ENCODE measurements around the gene ACSS1. TPM values are rescaled to one million over a fixed set of nuclear protein-coding genes. Genes with fewer than 3 reads are reported as not detected.

The ACSS1 gene
- total RNA-seq, 6 donors from 2014 or later: 39.7 to 122 (median 58.1) TPM

DNA sequence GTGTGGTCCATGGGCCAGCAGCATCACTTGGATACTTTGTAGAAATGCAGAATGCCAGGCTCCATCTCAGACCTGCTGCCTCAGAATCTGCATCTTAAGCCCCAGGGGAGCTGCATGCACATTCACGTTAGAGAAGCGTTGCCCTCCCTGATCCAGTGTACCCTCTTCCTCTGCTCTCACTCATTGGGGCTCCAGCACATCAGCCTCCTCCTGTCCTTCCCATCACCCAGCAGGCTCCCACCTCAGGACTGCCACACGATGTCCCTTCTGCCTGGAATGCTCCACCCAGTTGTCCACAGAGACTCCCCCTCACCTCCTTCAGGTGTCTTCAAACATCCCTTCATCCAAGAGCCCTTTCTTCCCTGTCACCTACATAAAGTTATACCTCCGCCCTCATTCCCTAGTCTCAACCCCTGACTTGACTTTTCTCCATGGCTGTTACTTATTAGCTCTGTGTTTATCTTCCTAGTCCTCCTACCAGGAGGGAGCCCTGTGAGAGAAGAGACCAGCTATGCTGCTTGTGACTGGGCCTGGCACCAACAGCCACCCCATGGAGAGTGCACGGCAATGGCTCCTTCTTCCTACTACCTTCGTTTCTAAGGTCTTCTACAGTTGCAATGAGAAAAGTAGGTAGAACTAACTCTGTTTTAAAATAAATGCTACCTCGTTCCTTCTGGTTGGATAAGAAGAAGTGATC is 3.3 kb upstream of the ACSS1 start:
- 78 to 82% methylated on average over 7 of the region's 7 CpGs for WGBS, 2 donors
- no peaks in the 10 kb centered on the region for H3K27me3 ChIP-seq
- H3K27ac ChIP-seq: no peak overlapping the region
- H3K9me3 ChIP-seq: no peaks in the 10 kb centered on the region
- TF ChIP-seq POLR2A (IDR thresholded peaks at IDR 0.05): no peak
- no peak for TF ChIP-seq EP300 (IDR thresholded peaks at IDR 0.05)
- TF ChIP-seq POLR2AphosphoS5 (IDR thresholded peaks at IDR 0.05): no peak
- no peaks in the 10 kb centered on the region for H3K36me3 ChIP-seq
- no peak for DNase-seq
- H3K4me1 ChIP-seq: peaks cover 21 to 26% (median 22%) of the 10 kb centered on the region in 4 donors
- no peak overlapping the region for H3K4me3 ChIP-seq
- ATAC-seq (ENCODE audit: low FRiP score in 2 of 2): no peak

DNA sequence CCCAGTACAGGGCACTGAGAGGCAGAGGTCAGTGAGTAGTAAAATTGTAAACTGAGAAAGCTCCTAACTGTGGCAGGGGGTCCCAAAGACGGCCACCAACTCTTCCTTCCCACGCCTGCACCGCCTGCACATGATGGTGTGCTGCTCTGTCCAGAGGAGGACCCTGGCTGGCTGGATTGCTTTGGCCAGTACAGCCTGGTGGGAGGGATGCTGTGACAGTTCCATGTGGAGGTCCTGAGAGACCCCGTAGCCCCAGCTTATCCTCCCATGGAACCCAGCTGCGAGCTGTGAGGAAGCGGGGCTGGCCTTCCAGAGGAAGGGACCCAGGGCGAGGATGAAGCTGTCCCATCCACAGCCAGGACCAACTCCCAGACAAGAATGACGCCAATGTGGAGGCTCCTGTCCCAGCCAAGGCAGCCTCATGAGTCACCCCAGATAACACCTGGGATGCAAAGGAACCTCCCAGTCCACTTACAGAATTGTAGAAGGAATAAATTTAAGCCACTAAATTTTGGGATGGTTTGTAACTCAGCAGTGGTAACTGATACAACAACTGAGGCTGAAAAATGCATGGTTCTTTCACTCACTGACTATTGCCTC is 2.0 kb upstream of the ACSS1 start:
- Histone ChIP-seq H3K27ac (no peak overlapping the region), H3K27me3 (no peaks in the 10 kb centered on the region), H3K9me3 (no peaks in the 10 kb centered on the region), H3K36me3 (no peaks in the 10 kb centered on the region), H3K4me3 (no peak overlapping the region), H3K4me1 (peaks cover 22 to 33% (median 29%) of the 10 kb centered on the region in 4 donors)
- DNase-seq (peak in 1 of 2 donors; percentile 16), ATAC-seq (ENCODE audit: low FRiP score in 2 of 2) (no peak)
- 95 to 97% methylated on average over 5 to 8 of the region's 8 CpGs for WGBS, 2 donors
- TF ChIP-seq, protein P1, sequence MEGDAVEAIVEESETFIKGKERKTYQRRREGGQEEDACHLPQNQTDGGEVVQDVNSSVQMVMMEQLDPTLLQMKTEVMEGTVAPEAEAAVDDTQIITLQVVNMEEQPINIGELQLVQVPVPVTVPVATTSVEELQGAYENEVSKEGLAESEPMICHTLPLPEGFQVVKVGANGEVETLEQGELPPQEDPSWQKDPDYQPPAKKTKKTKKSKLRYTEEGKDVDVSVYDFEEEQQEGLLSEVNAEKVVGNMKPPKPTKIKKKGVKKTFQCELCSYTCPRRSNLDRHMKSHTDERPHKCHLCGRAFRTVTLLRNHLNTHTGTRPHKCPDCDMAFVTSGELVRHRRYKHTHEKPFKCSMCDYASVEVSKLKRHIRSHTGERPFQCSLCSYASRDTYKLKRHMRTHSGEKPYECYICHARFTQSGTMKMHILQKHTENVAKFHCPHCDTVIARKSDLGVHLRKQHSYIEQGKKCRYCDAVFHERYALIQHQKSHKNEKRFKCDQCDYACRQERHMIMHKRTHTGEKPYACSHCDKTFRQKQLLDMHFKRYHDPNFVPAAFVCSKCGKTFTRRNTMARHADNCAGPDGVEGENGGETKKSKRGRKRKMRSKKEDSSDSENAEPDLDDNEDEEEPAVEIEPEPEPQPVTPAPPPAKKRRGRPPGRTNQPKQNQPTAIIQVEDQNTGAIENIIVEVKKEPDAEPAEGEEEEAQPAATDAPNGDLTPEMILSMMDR (IDR thresholded peaks at IDR 0.05): no peak
- TF ChIP-seq POLR2AphosphoS5 (IDR thresholded peaks at IDR 0.05) (no peak), POLR2A (IDR thresholded peaks at IDR 0.05) (no peak), EP300 (IDR thresholded peaks at IDR 0.05) (no peak)

DNA sequence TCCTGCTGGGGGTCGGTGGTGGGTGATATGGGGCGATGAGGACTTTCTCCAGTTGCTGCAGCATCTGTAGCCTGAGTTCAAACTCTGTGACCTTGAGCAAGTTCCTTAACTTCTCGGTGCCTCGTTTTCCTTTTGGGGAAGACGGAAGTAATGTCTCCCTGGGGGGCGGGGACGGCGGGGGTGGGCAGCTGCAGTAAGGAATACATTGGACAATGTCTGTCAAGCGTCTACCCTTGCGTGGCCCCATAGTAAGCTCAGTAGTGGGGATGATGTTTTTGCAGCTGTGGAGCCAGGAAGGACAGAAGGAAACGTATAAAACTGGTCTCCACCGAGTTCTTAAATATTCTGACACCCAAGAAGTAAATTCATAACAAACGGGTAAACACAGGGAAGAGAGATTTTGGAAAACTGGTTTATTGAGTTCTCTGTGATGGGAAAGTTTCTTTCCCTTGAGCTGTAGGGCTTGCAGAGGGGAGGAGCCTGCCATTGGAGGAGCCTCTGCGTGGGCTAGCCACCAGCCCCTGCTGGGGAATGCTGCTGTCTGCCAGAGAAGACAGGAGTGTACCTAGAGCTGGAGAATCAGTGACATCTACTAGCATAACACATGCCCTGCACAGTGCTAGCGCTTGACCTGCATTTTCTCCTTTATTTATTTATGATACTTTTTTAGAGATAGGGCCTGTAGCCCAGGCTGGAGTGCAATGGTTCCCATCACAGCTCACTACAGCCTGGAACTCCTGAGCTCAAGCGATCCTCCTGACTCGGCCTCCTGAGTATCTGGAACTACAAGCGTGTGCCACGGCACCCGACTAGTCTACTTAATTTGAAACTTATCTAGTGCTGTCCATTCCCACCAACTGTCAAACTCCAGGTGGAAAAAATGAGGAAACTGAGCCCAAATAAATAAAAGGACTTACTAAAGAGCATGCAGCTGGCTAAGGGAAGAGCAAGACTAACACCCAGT is 1.2 kb upstream of the ACSS1 start:
- Histone ChIP-seq H3K9me3 (no peaks in the 10 kb centered on the region), H3K4me3 (peak overlapping the region; percentile 72 to 97 (median 88)), H3K27ac (peak overlapping the region; percentile 91 to 98 (median 96)), H3K4me1 (peaks cover 28 to 41% (median 37%) of the 10 kb centered on the region in 4 donors), H3K27me3 (no peaks in the 10 kb centered on the region), H3K36me3 (no peaks in the 10 kb centered on the region)
- 32 to 33% methylated on average over 18 to 20 of the region's 20 CpGs for WGBS, 2 donors
- TF ChIP-seq EP300 (IDR thresholded peaks at IDR 0.05): no peak
- no peak for TF ChIP-seq POLR2AphosphoS5 (IDR thresholded peaks at IDR 0.05)
- TF ChIP-seq POLR2A (IDR thresholded peaks at IDR 0.05): no peak
- TF ChIP-seq, protein P1 (IDR thresholded peaks at IDR 0.05): no peak
- peak in 1 of 2 donors; percentile 27 for DNase-seq
- ATAC-seq (ENCODE audit: low FRiP score in 2 of 2): no peak

DNA sequence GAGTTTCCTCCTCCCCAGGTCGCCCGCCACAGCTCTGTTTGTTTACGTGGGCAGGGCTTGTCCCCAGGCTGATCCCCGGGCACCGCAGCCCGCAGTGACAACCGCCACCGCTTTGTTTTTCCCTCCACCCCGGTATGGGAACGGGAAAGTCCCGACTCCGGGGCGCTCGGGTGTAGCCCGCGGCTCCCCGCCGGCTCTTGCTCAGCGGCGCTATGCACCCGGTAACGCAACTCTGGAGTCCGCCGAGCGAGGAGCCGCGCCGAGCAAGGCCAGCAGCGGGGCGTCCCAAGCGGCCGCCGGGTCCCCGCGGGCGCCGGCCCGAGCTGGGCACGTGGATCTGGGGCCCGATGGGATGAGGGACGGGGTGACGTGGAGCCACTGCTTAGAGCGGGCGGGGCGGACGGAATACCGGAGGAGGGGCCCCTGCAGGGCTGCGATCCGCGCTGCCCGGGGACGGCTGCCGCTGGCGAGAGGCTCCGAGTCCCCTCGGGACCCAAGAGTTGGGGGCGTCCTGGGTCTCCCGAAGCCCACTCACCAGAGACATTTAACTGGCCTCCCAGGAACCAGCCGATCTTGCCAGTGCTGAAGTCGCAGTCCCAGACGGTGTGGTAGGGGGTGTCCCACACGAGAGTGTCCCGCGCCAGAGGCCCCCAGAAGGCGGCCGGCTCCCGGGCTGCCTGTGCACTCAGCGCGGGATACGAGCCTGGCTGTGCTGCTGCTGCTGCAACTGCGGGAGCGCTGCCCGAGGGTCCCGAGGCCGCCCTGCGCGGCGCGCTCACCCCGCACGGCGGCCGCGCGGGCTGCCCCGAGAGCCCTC is 497 bp downstream of the ACSS1 start:
- DNase-seq (peak; percentile 82 to 94), ATAC-seq (ENCODE audit: low FRiP score in 2 of 2) (peak; percentile 80 to 81)
- Histone ChIP-seq H3K27ac (peak overlapping the region; percentile 91 to 98 (median 96)), H3K4me3 (peak overlapping the region; percentile 72 to 97 (median 88)), H3K4me1 (peaks cover 45 to 58% (median 54%) of the 10 kb centered on the region in 4 donors), H3K27me3 (no peaks in the 10 kb centered on the region), H3K9me3 (no peaks in the 10 kb centered on the region), H3K36me3 (no peaks in the 10 kb centered on the region)
- TF ChIP-seq POLR2AphosphoS5 (IDR thresholded peaks at IDR 0.05): peak; percentile 9 to 75
- TF ChIP-seq, protein P1 (IDR thresholded peaks at IDR 0.05): peak in 4 of 6 experiments; percentile 15 to 34 (median 20)
- peak in 1 of 4 donors; percentile 14 for TF ChIP-seq EP300 (IDR thresholded peaks at IDR 0.05)
- peak in 3 of 4 donors; percentile 43 to 73 (median 60) for TF ChIP-seq POLR2A (IDR thresholded peaks at IDR 0.05)
- WGBS, 2 donors: 1% methylated on average over 45 of the region's 86 CpGs; no CpG with 5 or more reads in 1 of the 2 donors

All from upper lobe of left lung (tissue), 6 donors.